Mesenchymal stem cell (in vitro differentiated cells and primary cell): Measurements from ENCODE around the gene AKR1C4.

Experiments used
- DNase-seq: peaks from one replicate; pipeline ENCODE4 v3.0.0-alpha.2; 2013
- H2AFZ ChIP-seq: one replicate; pipeline ENCODE4 v1.6.1; 2013; ENCODE audit warnings: low read depth, mild to moderate bottlenecking, control low read depth, inconsistent platforms, low read length, moderate library complexity
- H2AK5ac ChIP-seq: 2 replicates; pipeline ENCODE4 v1.6.1; 2013; ENCODE audit warnings: low read length, moderate library complexity, mild to moderate bottlenecking, inconsistent platforms; ENCODE audit not compliant: severe bottlenecking
- H2BK120ac ChIP-seq: one replicate; pipeline ENCODE4 v1.6.1; 2013; ENCODE audit warnings: low read depth, mild to moderate bottlenecking, inconsistent platforms, low read length, moderate library complexity
- H2BK12ac ChIP-seq, 2 experiments: one replicate each; pipeline ENCODE4 v1.6.1; 2013; ENCODE audit warnings: inconsistent platforms in 2 of 2, low read length in 2 of 2, mild to moderate bottlenecking in 2 of 2, moderate library complexity in 2 of 2, control low read depth in 1 of 2
- H2BK15ac ChIP-seq: one replicate; pipeline ENCODE4 v1.6.1; 2013; ENCODE audit warnings: mild to moderate bottlenecking, low read depth, inconsistent platforms; ENCODE audit not compliant: poor library complexity, severe bottlenecking
- H2BK5ac ChIP-seq: 2 replicates; pipeline ENCODE4 v1.6.1; 2013; ENCODE audit warnings: low read depth, mild to moderate bottlenecking, low read length, control low read depth, inconsistent platforms; ENCODE audit not compliant: poor library complexity, severe bottlenecking
- H3K14ac ChIP-seq, 2 experiments: one replicate each; pipeline ENCODE4 v1.6.1; 2013; ENCODE audit warnings: inconsistent platforms in 2 of 2, low read length in 2 of 2, control low read depth in 1 of 2, mild to moderate bottlenecking in 1 of 2, moderate library complexity in 1 of 2
- H3K18ac ChIP-seq, 2 experiments: one replicate each; pipeline ENCODE4 v1.6.1; 2013; ENCODE audit warnings: inconsistent platforms in 2 of 2, low read length in 2 of 2, control low read depth in 1 of 2, low read depth in 1 of 2, mild to moderate bottlenecking in 1 of 2
- H3K23ac ChIP-seq, 2 experiments: one replicate each; pipeline ENCODE4 v1.6.1; 2013; ENCODE audit warnings: inconsistent platforms in 2 of 2, low read length in 2 of 2, mild to moderate bottlenecking in 2 of 2, moderate library complexity in 2 of 2, control low read depth in 1 of 2
- H3K27ac ChIP-seq: 2 replicates; pipeline ENCODE4 v1.5.1; 2013; ENCODE audit warnings: mild to moderate bottlenecking, moderate library complexity, low read length, control low read depth, inconsistent platforms; ENCODE audit not compliant: poor library complexity, severe bottlenecking
- H3K27me3 ChIP-seq, 2 experiments: 2 replicates each; pipeline versions ENCODE4 v1.6.1 to v1.7.0; 2013; ENCODE audit warnings: low read length in 2 of 2, mild to moderate bottlenecking in 2 of 2, moderate library complexity in 2 of 2, control low read depth in 1 of 2, inconsistent platforms in 1 of 2; ENCODE audit not compliant: control insufficient read depth in 1 of 2, insufficient read depth in 1 of 2
- H3K36me3 ChIP-seq, 2 experiments: 2 replicates each; pipeline versions ENCODE4 v1.6.1 to v1.7.0; 2013; ENCODE audit warnings: low read length in 2 of 2, control low read depth in 1 of 2, inconsistent platforms in 1 of 2, low read depth in 1 of 2, mild to moderate bottlenecking in 1 of 2; ENCODE audit not compliant: insufficient read depth in 2 of 2, control insufficient read depth in 1 of 2
- H3K4ac ChIP-seq, 2 experiments: one replicate each; pipeline ENCODE4 v1.6.1; 2013; ENCODE audit warnings: inconsistent platforms in 2 of 2, low read length in 2 of 2, mild to moderate bottlenecking in 2 of 2, moderate library complexity in 2 of 2, control low read depth in 1 of 2, low read depth in 1 of 2
- H3K4me1 ChIP-seq: 2 replicates; pipeline ENCODE4 v1.6.1; 2013; ENCODE audit warnings: low read depth, low read length, control low read depth; ENCODE audit not compliant: control insufficient read depth, insufficient read depth
- H3K4me2 ChIP-seq: 2 replicates; pipeline ENCODE4 v1.6.1; 2013; ENCODE audit warnings: low read length, mild to moderate bottlenecking, inconsistent platforms; ENCODE audit not compliant: poor library complexity, severe bottlenecking
- H3K4me3 ChIP-seq, 2 experiments: 2 replicates each; pipeline versions ENCODE4 v1.5.1 to v1.7.0; 2013; ENCODE audit warnings: low read length in 2 of 2, mild to moderate bottlenecking in 2 of 2, control low read depth in 1 of 2, low read depth in 1 of 2; ENCODE audit not compliant: insufficient read depth in 1 of 2
- H3K79me1 ChIP-seq: replicated peaks from 2 replicates; pipeline ENCODE4 v1.6.1; 2013; ENCODE audit warnings: mild to moderate bottlenecking, control low read depth, low read length, inconsistent platforms; ENCODE audit not compliant: poor library complexity, severe bottlenecking
- H3K9ac ChIP-seq: 2 replicates; pipeline ENCODE4 v1.7.0; 2013; ENCODE audit warnings: mild to moderate bottlenecking, low read length, moderate library complexity
- H3K9me3 ChIP-seq: 2 replicates; pipeline ENCODE4 v1.7.0; 2013; ENCODE audit warnings: mild to moderate bottlenecking, low read length; ENCODE audit not compliant: control insufficient read depth
- H4K8ac ChIP-seq: one replicate; pipeline ENCODE4 v1.6.1; 2013; ENCODE audit warnings: inconsistent platforms, mild to moderate bottlenecking, low read length, moderate library complexity
- H4K91ac ChIP-seq: one replicate; pipeline ENCODE4 v1.6.1; 2013; ENCODE audit warnings: mild to moderate bottlenecking, low read length, inconsistent platforms
- WGBS: methylation state at CpG from one replicate; pipeline ENCODE4 v1.1.7; 2013; ENCODE audit warnings: mixed read lengths; 5-methylcytosine and 5-hydroxymethylcytosine counted together

AKR1C4 gene

DNA sequence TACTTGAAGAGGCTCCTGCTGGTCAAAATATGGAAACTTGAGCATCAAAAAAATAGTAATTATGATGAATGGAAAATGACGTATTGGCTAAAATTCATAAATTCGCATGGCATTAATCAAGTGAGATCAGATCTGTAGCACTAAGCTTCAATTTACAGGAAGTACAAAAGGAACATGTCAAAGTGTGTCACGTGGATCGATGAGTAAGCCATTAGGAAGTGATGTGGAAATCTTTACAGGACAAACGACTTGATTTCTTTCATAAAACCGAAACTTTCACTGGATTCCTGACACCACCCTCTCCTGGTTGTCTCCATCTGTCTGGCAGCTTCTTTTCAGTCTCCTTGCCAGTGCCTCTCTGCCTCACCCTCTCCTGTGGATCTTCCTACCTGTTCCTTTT is 37.5 kb upstream of the AKR1C4 start:
- no peak overlapping the region for H2BK15ac ChIP-seq
- 78% methylated on average over 6 of the region's 6 CpGs for whole genome bisulfite sequencing
- no peak overlapping the region for H2AK5ac ChIP-seq
- no peak overlapping the region for H3K4me2 ChIP-seq
- H3K36me3 ChIP-seq, result no peaks in the 10 kb centered on the region
- H3K4me1 ChIP-seq, result no peaks in the 10 kb centered on the region
- H2AFZ ChIP-seq, result no peak overlapping the region
- peaks cover 32% of the 10 kb centered on the region for H3K9me3 ChIP-seq
- no peak overlapping the region for H4K8ac ChIP-seq
- no peak overlapping the region for H3K9ac ChIP-seq
- no peak overlapping the region for H3K14ac ChIP-seq
- no peak overlapping the region for H3K23ac ChIP-seq
- no peak overlapping the region for H3K4me3 ChIP-seq
- no peak overlapping the region for H3K4ac ChIP-seq
- no peak overlapping the region for H3K27ac ChIP-seq
- no peak overlapping the region for H4K91ac ChIP-seq
- H3K27me3 ChIP-seq, result no peaks in the 10 kb centered on the region
- no peak overlapping the region for H3K18ac ChIP-seq
- no peak for DNase-seq
- H2BK12ac ChIP-seq, result no peak overlapping the region
- H2BK120ac ChIP-seq, result no peak overlapping the region
- H2BK5ac ChIP-seq, result no peak overlapping the region
- H3K79me1 ChIP-seq, result no peaks in the 10 kb centered on the region

DNA sequence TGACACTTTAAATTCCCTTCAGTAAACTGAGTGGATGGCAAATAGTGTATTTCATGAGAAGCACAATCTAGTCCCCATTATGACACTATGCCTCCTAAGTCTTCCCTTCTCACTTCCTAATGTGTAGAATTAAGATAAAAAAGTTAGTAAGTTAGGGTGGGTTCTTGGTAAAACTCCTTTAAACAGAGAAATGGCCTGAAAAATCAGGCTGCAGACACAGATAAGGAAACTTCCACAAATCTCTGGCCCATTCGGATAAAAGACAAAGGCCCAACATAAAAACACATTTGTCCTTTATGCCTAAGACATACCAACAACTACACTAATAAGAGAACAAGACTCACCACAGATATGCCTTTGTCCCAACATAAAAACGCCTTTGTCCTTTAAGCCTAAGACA is 33.1 kb upstream of the AKR1C4 start:
- no peak overlapping the region for H3K27ac ChIP-seq
- no peak overlapping the region for H2AFZ ChIP-seq
- no peak overlapping the region for H3K18ac ChIP-seq
- H3K9ac ChIP-seq, result no peak overlapping the region
- H4K8ac ChIP-seq, result no peak overlapping the region
- no peak overlapping the region for H2BK5ac ChIP-seq
- no peak overlapping the region for H2BK15ac ChIP-seq
- no peaks in the 10 kb centered on the region for H3K4me1 ChIP-seq
- no peak overlapping the region for H3K4ac ChIP-seq
- no peaks in the 10 kb centered on the region for H3K79me1 ChIP-seq
- H3K4me2 ChIP-seq, result no peak overlapping the region
- peaks cover 56% of the 10 kb centered on the region for H3K9me3 ChIP-seq
- DNase-seq, result no peak
- H3K27me3 ChIP-seq, result no peaks in the 10 kb centered on the region
- H3K23ac ChIP-seq, result no peak overlapping the region
- H2AK5ac ChIP-seq, result no peak overlapping the region
- WGBS, result 37% methylated on average over 2 of the region's 2 CpGs
- H3K14ac ChIP-seq, result no peak overlapping the region
- no peak overlapping the region for H2BK120ac ChIP-seq
- no peaks in the 10 kb centered on the region for H3K36me3 ChIP-seq
- H2BK12ac ChIP-seq, result no peak overlapping the region
- no peak overlapping the region for H3K4me3 ChIP-seq
- H4K91ac ChIP-seq, result no peak overlapping the region

DNA sequence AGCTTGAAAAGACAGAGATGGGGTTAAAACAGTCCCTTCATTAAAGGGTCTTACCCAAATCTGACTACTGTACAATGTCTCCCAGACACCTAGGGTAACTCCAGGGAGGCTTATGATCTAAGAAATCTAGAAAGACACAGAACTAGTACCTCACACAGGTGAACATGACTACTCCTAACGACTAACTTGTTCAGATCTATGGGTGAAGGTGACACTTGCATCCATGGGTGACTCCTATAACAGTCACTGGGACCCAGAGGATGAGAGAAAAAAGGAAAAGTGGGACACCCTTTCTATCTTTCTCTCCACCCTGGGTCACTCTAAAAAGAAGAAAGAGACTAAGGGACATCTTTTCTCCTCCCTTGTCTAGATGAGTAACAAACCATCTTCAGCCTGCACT is 30.9 kb upstream of the AKR1C4 start:
- WGBS, result 40% methylated on average over 1 of the region's 1 CpG
- Histone ChIP-seq H2BK15ac (no peak overlapping the region), H2AK5ac (no peak overlapping the region), H3K4me1 (no peaks in the 10 kb centered on the region), H3K14ac (no peak overlapping the region), H3K18ac (no peak overlapping the region), H3K36me3 (no peaks in the 10 kb centered on the region), H3K23ac (no peak overlapping the region), H3K9ac (no peak overlapping the region), H3K9me3 (peaks cover 58% of the 10 kb centered on the region), H3K27ac (no peak overlapping the region), H2BK12ac (no peak overlapping the region), H3K4ac (no peak overlapping the region), H2AFZ (no peak overlapping the region), H2BK120ac (no peak overlapping the region), H3K79me1 (no peaks in the 10 kb centered on the region), H2BK5ac (no peak overlapping the region), H3K27me3 (no peaks in the 10 kb centered on the region), H4K91ac (no peak overlapping the region), H4K8ac (no peak overlapping the region), H3K4me2 (no peak overlapping the region), H3K4me3 (no peak overlapping the region)
- peak; percentile 5 for DNase-seq

DNA sequence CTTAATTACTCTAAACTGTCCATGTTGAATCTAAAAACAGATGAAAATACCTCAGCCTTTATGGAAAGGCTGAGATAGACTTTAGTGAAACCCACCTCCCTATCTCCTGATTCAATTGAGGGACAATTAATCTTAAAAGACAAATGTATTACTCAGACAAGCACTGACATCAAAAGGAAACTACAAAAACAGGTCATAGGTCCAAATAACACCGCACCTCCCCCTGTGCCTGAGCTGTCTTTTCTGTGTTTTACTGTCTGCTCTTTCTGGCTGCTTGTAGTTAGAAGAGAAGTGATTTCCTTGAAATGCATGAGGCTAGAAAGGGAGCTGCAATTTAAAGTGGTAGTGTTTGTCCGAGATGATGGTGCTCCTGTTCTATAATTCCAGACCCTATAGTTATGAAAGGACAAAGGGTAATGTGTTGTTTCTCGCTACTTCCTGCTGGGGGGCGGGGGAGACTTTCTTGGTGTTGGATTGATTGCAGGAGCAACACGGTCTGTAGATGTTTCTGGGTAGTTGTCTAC is 27.7 kb upstream of the AKR1C4 start:
- no peak overlapping the region for H2BK12ac ChIP-seq
- no peak overlapping the region for H3K4me2 ChIP-seq
- H3K18ac ChIP-seq, result no peak overlapping the region
- H3K79me1 ChIP-seq, result no peaks in the 10 kb centered on the region
- H3K9ac ChIP-seq, result no peak overlapping the region
- no peak overlapping the region for H3K23ac ChIP-seq
- no peak overlapping the region for H2BK5ac ChIP-seq
- no peak overlapping the region for H2BK15ac ChIP-seq
- no peak overlapping the region for H3K4ac ChIP-seq
- no peak overlapping the region for H4K91ac ChIP-seq
- H4K8ac ChIP-seq, result no peak overlapping the region
- H3K4me1 ChIP-seq, result no peaks in the 10 kb centered on the region
- no peak overlapping the region for H3K14ac ChIP-seq
- peaks cover 31% of the 10 kb centered on the region for H3K9me3 ChIP-seq
- no peaks in the 10 kb centered on the region for H3K27me3 ChIP-seq
- H2AFZ ChIP-seq, result no peak overlapping the region
- 43% methylated on average over 5 of the region's 5 CpGs for WGBS
- no peak overlapping the region for H3K27ac ChIP-seq
- H3K4me3 ChIP-seq, result no peak overlapping the region
- no peak for DNase-seq
- no peak overlapping the region for H2BK120ac ChIP-seq
- H2AK5ac ChIP-seq, result no peak overlapping the region
- H3K36me3 ChIP-seq, result no peaks in the 10 kb centered on the region
